GM12801 (cell line): ENCODE data around the gene NT5E.

ENCODE experiments used
- TF ChIP-seq, protein P1 (sequence below): IDR thresholded peaks from one replicate; pipeline ENCODE4 v1.5.1; 2011; ENCODE audit warnings: control low read depth; ENCODE audit not compliant: insufficient read length; ENCODE audit errors: extremely low read depth

Gene NT5E

GRCh38 chr6:85482206-85482904 lies 32.5 kb downstream of the NT5E start:
- TF ChIP-seq, protein P1, sequence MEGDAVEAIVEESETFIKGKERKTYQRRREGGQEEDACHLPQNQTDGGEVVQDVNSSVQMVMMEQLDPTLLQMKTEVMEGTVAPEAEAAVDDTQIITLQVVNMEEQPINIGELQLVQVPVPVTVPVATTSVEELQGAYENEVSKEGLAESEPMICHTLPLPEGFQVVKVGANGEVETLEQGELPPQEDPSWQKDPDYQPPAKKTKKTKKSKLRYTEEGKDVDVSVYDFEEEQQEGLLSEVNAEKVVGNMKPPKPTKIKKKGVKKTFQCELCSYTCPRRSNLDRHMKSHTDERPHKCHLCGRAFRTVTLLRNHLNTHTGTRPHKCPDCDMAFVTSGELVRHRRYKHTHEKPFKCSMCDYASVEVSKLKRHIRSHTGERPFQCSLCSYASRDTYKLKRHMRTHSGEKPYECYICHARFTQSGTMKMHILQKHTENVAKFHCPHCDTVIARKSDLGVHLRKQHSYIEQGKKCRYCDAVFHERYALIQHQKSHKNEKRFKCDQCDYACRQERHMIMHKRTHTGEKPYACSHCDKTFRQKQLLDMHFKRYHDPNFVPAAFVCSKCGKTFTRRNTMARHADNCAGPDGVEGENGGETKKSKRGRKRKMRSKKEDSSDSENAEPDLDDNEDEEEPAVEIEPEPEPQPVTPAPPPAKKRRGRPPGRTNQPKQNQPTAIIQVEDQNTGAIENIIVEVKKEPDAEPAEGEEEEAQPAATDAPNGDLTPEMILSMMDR: no peak

DNA sequence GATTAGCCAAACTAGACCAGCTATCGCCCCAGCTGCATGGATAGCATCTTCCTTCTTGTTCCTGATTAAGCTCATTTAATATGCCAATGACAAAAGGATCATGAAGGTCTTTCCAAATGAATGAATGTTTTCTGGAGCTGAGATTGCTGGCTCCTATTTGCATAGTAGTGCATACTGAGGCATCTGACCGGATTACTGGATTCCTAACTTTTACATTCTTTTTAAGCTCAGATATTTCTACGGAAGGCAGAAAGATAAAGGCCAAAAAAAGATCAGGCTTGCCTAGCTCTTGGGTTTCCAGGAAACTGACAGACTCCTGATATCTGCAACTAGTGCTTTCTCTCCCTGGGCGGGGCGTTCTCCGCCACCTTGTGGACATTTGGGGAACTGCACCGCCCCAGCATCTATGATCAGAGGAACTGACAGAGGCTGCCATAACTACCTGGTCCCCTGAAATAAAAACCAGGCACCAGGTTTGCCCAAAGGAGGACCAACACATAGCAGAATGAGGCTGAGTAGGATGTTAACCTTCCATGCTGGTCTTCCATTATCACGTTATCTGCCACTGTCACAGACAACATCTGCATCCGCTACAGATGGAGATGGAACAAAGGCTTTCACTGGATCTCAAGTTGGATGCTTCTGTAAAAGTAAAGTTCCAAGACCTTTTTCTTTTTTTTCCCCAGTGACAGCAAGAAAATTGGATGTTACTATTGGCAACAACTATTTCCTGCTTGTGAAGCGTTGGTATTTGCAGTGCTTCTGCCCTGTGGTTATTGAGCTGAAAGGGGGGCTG lies 33.2 kb downstream of the NT5E start:
- TF ChIP-seq, protein P1: peak; percentile 96

DNA sequence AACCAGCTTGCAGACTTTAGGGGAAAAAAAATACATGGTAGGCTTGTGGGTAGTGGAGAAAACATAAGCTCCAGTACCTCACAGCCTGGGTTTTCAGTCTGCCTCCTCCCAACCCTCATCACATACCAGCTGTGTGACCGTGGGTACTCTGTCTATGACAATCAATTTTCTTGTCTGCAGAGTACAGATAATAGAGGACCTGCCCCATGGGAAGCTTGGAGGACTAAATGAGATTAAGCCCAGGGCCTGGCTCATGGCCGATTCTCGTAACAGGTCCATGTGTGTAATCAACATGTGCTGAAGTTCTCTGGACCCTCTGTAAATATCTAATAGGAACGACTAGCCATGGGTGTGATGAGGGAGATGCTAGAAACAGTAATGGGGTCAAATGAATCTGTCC lies 34.0 kb downstream of the NT5E start:
- TF ChIP-seq, protein P1: no peak

- TF ChIP-seq, protein P1: no peak
These were observed 35.1 kb downstream of the NT5E start for GRCh38 chr6:85484948-85485347.

GRCh38 chr6:85490516-85491248 lies 40.8 kb downstream of the NT5E start:
- TF ChIP-seq, protein P1: no peak

GRCh38 chr6:85493389-85493788 lies 43.5 kb downstream of the NT5E start:
- TF ChIP-seq, protein P1: no peak
